ENCODE data around the gene PPP1R9A.
"Not testable (repeated sequence)": the region's sequence is repeated elsewhere in the genome, so short reads cannot be mapped to it uniquely, and the experiment has no call there.

The PPP1R9A gene

GRCh38 chr7:94980418-94981142 lies 73.2 kb downstream of the PPP1R9A start:
- no peak for DNase-seq

GRCh38 chr7:94995921-94996320 lies 88.5 kb downstream of the PPP1R9A start:
- DNase-seq, result no peak

GRCh38 chr7:94996369-94996768 lies 89.0 kb downstream of the PPP1R9A start:
- DNase-seq, result no peak

- no peak for DNase-seq
Observed at GRCh38 chr7:94997547-94997946, 90.2 kb downstream of the PPP1R9A start.

- no peak for DNase-seq
Observed at GRCh38 chr7:94998266-94999068, 91.1 kb downstream of the PPP1R9A start.

- DNase-seq, result no peak
Observed at GRCh38 chr7:94999069-94999351, 91.6 kb downstream of the PPP1R9A start.

GRCh38 chr7:94999601-95000000 lies 92.2 kb downstream of the PPP1R9A start:
- DNase-seq, result not testable (repeated sequence)

GRCh38 chr7:95001258-95001657 lies 93.9 kb downstream of the PPP1R9A start:
- no peak for DNase-seq

GRCh38 chr7:95001815-95002561 lies 94.6 kb downstream of the PPP1R9A start:
- DNase-seq, result no peak

GRCh38 chr7:95002775-95003174 lies 95.4 kb downstream of the PPP1R9A start:
- DNase-seq, result no peak

- DNase-seq, result no peak
Observed at GRCh38 chr7:95004618-95005247, 97.3 kb downstream of the PPP1R9A start.

GRCh38 chr7:95006010-95006409 lies 98.6 kb downstream of the PPP1R9A start:
- DNase-seq, result no peak

- DNase-seq, result not testable (repeated sequence)
Observed at GRCh38 chr7:95008773-95009172, 101.4 kb downstream of the PPP1R9A start.

GRCh38 chr7:95011146-95011928 lies 103.9 kb downstream of the PPP1R9A start:
- DNase-seq, result no peak

- DNase-seq, result no peak
Observed at GRCh38 chr7:95011995-95012394, 104.6 kb downstream of the PPP1R9A start.

- no peak for DNase-seq
Observed at GRCh38 chr7:95018021-95018420, 110.6 kb downstream of the PPP1R9A start.

- DNase-seq, result no peak
Observed at GRCh38 chr7:95026018-95026417, 118.6 kb downstream of the PPP1R9A start.

GRCh38 chr7:95026421-95027072 lies 119.2 kb downstream of the PPP1R9A start:
- DNase-seq, result no peak

GRCh38 chr7:95027234-95027872 lies 120.0 kb downstream of the PPP1R9A start:
- DNase-seq, result no peak

- DNase-seq, result no peak
Observed at GRCh38 chr7:95028683-95029082, 121.3 kb downstream of the PPP1R9A start.

- DNase-seq, result no peak
Observed at GRCh38 chr7:95035295-95035694, 127.9 kb downstream of the PPP1R9A start.

All from activated T-cell treated with anti-CD3 and anti-CD28 coated beads for 4 hours (primary cell).